Keratinocyte (primary cell): Measurements from ENCODE around the gene NHERF2.

Experiments
- EZH2 ChIP-seq: IDR thresholded peaks from one replicate; pipeline ENCODE4 v1.6.1; 2012; ENCODE audit warnings: inconsistent platforms, mild to moderate bottlenecking, low read length, moderate library complexity
- TF ChIP-seq, protein P1 (sequence below), 3 experiments: IDR thresholded peaks in 1 of 3; conservative IDR thresholded peaks in 1 of 3; optimal IDR thresholded peaks in 1 of 3; 2 replicates in 2 of 3; 3 replicates in 1 of 3; pipeline versions ENCODE3 to v1.5.1; 2011; ENCODE audit warnings: low read length in 3 of 3, mild to moderate bottlenecking in 3 of 3, moderate library complexity in 2 of 3, control low read depth in 1 of 3, inconsistent platforms in 1 of 3; ENCODE audit not compliant: insufficient read depth in 2 of 3; ENCODE audit errors: extremely low read depth in 1 of 3

DNA sequence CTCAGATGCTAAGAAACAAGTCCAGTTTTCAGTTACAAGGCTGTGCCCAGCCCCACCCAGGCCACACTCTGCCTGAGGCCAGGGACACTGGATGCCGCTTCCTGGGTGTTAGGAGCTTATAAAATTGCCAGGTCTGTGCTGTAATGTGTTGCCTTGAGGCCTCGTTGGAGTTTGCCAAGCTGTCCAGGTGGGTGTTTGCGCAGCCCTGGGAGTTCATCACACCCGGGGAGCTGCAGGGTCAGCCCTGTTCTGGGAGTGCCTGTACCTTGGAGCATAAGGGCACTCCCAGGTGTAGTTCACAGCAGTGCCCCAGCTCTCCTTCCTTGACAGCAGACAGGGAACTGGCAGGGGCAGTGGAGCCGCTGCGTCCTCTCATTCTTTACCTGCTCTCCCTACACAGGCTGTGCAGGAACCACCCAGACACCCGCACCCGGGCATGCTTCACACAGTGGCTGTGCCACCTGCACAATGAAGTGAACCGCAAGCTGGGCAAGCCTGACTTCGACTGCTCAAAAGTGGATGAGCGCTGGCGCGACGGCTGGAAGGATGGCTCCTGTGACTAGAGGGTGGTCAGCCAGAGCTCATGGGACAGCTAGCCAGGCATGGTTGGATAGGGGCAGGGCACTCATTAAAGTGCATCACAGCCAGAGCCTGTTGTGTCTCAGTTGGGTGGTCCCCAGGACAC lies 41.1 kb upstream of the NHERF2 start:
- TF ChIP-seq, protein P1, sequence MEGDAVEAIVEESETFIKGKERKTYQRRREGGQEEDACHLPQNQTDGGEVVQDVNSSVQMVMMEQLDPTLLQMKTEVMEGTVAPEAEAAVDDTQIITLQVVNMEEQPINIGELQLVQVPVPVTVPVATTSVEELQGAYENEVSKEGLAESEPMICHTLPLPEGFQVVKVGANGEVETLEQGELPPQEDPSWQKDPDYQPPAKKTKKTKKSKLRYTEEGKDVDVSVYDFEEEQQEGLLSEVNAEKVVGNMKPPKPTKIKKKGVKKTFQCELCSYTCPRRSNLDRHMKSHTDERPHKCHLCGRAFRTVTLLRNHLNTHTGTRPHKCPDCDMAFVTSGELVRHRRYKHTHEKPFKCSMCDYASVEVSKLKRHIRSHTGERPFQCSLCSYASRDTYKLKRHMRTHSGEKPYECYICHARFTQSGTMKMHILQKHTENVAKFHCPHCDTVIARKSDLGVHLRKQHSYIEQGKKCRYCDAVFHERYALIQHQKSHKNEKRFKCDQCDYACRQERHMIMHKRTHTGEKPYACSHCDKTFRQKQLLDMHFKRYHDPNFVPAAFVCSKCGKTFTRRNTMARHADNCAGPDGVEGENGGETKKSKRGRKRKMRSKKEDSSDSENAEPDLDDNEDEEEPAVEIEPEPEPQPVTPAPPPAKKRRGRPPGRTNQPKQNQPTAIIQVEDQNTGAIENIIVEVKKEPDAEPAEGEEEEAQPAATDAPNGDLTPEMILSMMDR (optimal IDR thresholded peaks at IDR 0.05 in 1 of 3, IDR thresholded peaks at IDR 0.05 in 1 of 3, conservative IDR thresholded peaks at IDR 0.05 in 1 of 3; ENCODE audit: extremely low read depth in 1 of 3, insufficient read depth in 2 of 3, low read length in 3 of 3): no peak
- TF ChIP-seq EZH2: no peak
